Dermis lymphatic vessel endothelial cell (primary cell): ENCODE measurements around the gene SWAP70. TPM values are rescaled to one million over a fixed set of nuclear protein-coding genes. Genes with fewer than 3 reads are reported as not detected.

Experiments used
- total RNA-seq: library from RNA; depleted of rRNA; stranded (reverse); fragments of >200 nt; gene quantifications from 2 replicates; pipeline ENCODE4 v1.2.1, GENCODE V29; 2014

The SWAP70 gene
- total RNA-seq = 51.7 and 87.1 TPM in 2 replicates

GRCh38 chr11:9663699-9664275, at the start of gene SWAP70:
SWAP70 (plus strand) TSS chr11:9664077; CDS start chr11:9664180, 103 bp downstream.

Other genes with a start within 250 kb of the SWAP70 start
- gene ZNF143, start 203.1 kb upstream of the SWAP70 start, total RNA-seq = 28.4 and 33.1 TPM in 2 replicates
- gene WEE1, start 90.4 kb upstream of the SWAP70 start, total RNA-seq = 10.3 and 17.8 TPM in 2 replicates